ENCODE results near the gene DAZAP1. TPM values are rescaled to one million over a fixed set of nuclear protein-coding genes. Genes with fewer than 3 reads are reported as not detected.

DAZAP1 gene
- total RNA-seq, 4 donors from 2014 or later: 45.3 to 75.4 (median 64.0) TPM

DNA sequence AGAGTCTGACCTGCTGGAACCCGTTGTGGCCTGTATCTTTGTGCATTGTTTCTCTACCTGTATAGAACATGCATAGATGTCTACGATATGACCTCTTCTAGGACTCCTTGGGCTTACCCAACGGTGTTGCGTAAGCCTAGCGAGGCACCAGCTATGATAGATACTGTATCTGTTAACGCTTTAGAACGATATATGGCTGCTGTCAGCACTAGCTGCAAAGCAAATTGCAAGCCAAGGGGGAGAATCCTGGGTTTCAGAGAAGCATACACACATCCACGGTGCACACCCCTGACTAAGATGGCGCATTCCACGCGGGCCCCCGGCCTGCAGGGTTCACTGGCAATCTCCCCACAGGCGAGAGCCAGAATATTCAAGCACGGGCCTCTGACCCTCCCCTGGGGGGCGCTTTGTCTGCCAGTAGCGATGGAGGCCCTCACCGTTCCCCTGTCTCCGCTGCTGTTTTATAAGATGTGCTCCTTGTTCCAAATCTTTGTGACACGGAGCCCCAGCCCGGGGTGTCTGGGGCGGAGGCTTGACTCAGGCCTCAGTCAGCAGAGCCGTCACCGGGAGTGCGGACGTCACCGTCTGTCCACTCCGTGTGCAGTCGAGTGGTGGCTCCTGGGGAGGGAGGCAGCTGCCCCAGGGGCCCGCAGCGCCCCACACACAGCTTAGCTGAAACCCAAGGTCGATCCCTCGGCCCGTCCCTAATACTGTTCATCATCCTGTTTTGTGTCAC lies 17.9 kb downstream of the DAZAP1 start:
- H3K4me1 ChIP-seq: no peaks in the 10 kb centered on the region

DNA sequence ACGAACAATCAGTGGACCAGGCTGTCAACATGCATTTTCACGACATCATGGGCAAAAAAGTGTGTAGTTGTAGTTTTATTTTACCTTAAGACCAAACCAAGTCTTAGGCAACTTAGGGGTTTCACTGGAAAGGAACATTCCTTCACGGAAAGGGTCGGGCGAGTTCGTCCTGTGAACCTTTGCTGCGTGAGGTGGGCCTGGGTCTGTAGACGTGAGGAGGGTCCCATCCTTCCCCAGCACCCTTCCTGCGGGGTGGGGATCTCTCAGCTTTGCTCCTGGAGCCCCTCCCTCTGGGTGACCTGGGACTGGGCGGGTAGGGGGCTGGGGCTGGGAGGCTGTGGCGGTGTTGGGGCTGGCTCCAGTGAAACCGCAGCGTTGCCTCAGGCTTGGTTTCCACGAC lies 18.5 kb downstream of the DAZAP1 start:
- H3K36me3 ChIP-seq: peaks cover 0 to 100% of the 10 kb centered on the region in 2 donors
- 80 to 94% methylated on average over 1 to 3 of the region's 14 CpGs for WGBS, 2 donors (ENCODE audit: low coverage in 1 of 2)

More for the DNA sequence above, 17.9 kb downstream of the DAZAP1 start:
- Histone ChIP-seq H3K27me3 (no peaks in the 10 kb centered on the region), H3K9me3 (no peaks in the 10 kb centered on the region), H3K36me3 (peaks cover 0 to 100% of the 10 kb centered on the region in 2 donors), H3K27ac (no peak overlapping the region), H3K4me3 (no peak overlapping the region)
- TF ChIP-seq POLR2A (IDR thresholded peaks at IDR 0.05) (no peak), EP300 (IDR thresholded peaks at IDR 0.05) (no peak)
- ATAC-seq: no peak
- 75 to 77% methylated on average over 10 to 13 of the region's 33 CpGs for WGBS, 2 donors (ENCODE audit: low coverage in 1 of 2)

GRCh38 chr19:1426736-1427135 lies 19.4 kb downstream of the DAZAP1 start:
- no peak for ATAC-seq
- Histone ChIP-seq H3K4me1 (no peaks in the 10 kb centered on the region), H3K27ac (no peak overlapping the region), H3K4me3 (no peak overlapping the region), H3K9me3 (no peaks in the 10 kb centered on the region), H3K36me3 (peaks cover 0 to 100% of the 10 kb centered on the region in 2 donors), H3K27me3 (no peaks in the 10 kb centered on the region)
- no peak for TF ChIP-seq CTCF (IDR thresholded peaks at IDR 0.05)
- no peak for TF ChIP-seq POLR2A (IDR thresholded peaks at IDR 0.05)
- TF ChIP-seq EP300 (IDR thresholded peaks at IDR 0.05): no peak
- TF ChIP-seq POLR2AphosphoS5 (IDR thresholded peaks at IDR 0.05): no peak
- 73 to 91% methylated on average over 7 to 8 of the region's 9 CpGs for WGBS, 2 donors (ENCODE audit: low coverage in 1 of 2)

More for the DNA sequence above, 18.5 kb downstream of the DAZAP1 start:
- H3K4me3 ChIP-seq: no peak overlapping the region
- no peaks in the 10 kb centered on the region for H3K9me3 ChIP-seq
- H3K4me1 ChIP-seq: no peaks in the 10 kb centered on the region
- H3K27ac ChIP-seq: no peak overlapping the region
- no peaks in the 10 kb centered on the region for H3K27me3 ChIP-seq
- ATAC-seq: no peak
- TF ChIP-seq CTCF (IDR thresholded peaks at IDR 0.05) (no peak), POLR2AphosphoS5 (IDR thresholded peaks at IDR 0.05) (no peak), POLR2A (IDR thresholded peaks at IDR 0.05) (no peak), EP300 (IDR thresholded peaks at IDR 0.05) (no peak)

DNA sequence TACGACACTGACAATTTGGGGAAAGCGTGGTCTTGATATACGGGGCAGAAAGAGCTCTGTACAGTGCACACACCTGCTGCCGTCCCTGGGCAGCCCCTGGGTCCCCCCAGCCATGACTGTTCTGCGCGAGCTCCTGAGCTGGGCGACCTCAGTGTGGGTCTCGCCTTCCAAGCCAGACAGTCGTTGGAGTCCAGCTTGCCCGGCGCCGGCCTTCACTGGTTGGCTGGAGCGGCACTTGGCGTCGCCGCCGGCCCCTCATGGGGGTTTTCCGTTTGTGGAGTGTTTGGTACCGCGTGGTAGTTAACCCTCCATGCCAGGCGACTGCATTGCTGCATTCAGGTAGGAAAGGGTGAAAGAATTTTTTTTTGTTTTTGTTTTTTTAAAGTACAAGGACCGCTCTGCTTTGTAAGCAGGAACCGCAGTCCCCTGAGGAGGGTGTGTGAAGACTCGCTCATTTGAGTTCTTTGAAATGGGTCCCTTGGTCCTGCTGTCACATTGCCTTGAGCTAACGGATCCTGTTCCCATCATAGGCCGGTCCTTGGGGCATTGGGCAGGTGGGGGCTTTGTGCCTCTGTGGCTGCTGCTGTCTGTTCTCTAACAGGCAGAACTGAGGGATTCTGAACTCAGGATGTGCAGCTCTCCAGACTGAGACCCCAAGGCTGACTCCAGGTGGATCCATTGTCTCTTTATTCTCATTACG lies 20.0 kb downstream of the DAZAP1 start:
- no peaks in the 10 kb centered on the region for H3K9me3 ChIP-seq
- TF ChIP-seq POLR2A (IDR thresholded peaks at IDR 0.05): no peak
- no peak for TF ChIP-seq EP300 (IDR thresholded peaks at IDR 0.05)
- TF ChIP-seq POLR2AphosphoS5 (IDR thresholded peaks at IDR 0.05): no peak
- TF ChIP-seq CTCF (IDR thresholded peaks at IDR 0.05): no peak
- no peak overlapping the region for H3K27ac ChIP-seq
- WGBS, 2 donors (ENCODE audit: low coverage in 1 of 2): 81 to 84% methylated on average over 5 to 15 of the region's 27 CpGs
- no peaks in the 10 kb centered on the region for H3K27me3 ChIP-seq
- no peak overlapping the region for H3K4me3 ChIP-seq
- H3K36me3 ChIP-seq: peaks cover 0 to 100% of the 10 kb centered on the region in 2 donors
- H3K4me1 ChIP-seq: no peaks in the 10 kb centered on the region
- no peak for ATAC-seq

GRCh38 chr19:1428738-1429391 lies 21.5 kb downstream of the DAZAP1 start:
- TF ChIP-seq POLR2A (IDR thresholded peaks at IDR 0.05) (no peak), POLR2AphosphoS5 (IDR thresholded peaks at IDR 0.05) (no peak), EP300 (IDR thresholded peaks at IDR 0.05) (no peak), CTCF (IDR thresholded peaks at IDR 0.05) (no peak)
- H3K36me3 ChIP-seq: peaks cover 0 to 100% of the 10 kb centered on the region in 2 donors
- ATAC-seq: no peak
- H3K9me3 ChIP-seq: no peaks in the 10 kb centered on the region
- no peaks in the 10 kb centered on the region for H3K4me1 ChIP-seq
- no peak overlapping the region for H3K4me3 ChIP-seq
- WGBS, 2 donors (ENCODE audit: low coverage in 1 of 2): 59 to 64% methylated on average over 5 to 8 of the region's 41 CpGs
- H3K27me3 ChIP-seq: no peaks in the 10 kb centered on the region
- H3K27ac ChIP-seq: no peak overlapping the region

Data from gastroesophageal sphincter (tissue), 4 donors.